Kidney epithelial cell (primary cell): ENCODE data around the gene GATD1. TPM values are rescaled to one million over a fixed set of nuclear protein-coding genes. Genes with fewer than 3 reads are reported as not detected.

Source experiments
- DNase-seq: peaks from one replicate; pipeline ENCODE4 v3.0.0-alpha.2; 2010; ENCODE audit warnings: low read depth
- H3K27me3 ChIP-seq: 2 replicates; pipeline ENCODE4 v1.6.0; 2011; ENCODE audit warnings: low read length; ENCODE audit not compliant: control insufficient read depth, insufficient read depth
- H3K36me3 ChIP-seq: 2 replicates; pipeline ENCODE4 v1.5.1; 2011; ENCODE audit warnings: low read length; ENCODE audit not compliant: control insufficient read depth, insufficient read depth
- H3K4me3 ChIP-seq: 2 replicates; pipeline ENCODE4 v1.5.1; 2011; ENCODE audit warnings: low read depth, mild to moderate bottlenecking, control low read depth, low read length
- CTCF ChIP-seq: IDR thresholded peaks from 2 replicates; pipeline ENCODE4 v1.5.1; 2011; ENCODE audit warnings: mild to moderate bottlenecking, moderate library complexity, low read length, control low read depth, inconsistent platforms; ENCODE audit not compliant: insufficient read depth, poor library complexity, severe bottlenecking
- total RNA-seq: library from RNA; depleted of rRNA; stranded (reverse); fragments of >200 nt; gene quantifications from 2 replicates; pipeline ENCODE4 v1.2.3, GENCODE V29; 2015

Gene GATD1
- total RNA-seq, 1 donor from 2014 or later: 27.6 TPM

DNA sequence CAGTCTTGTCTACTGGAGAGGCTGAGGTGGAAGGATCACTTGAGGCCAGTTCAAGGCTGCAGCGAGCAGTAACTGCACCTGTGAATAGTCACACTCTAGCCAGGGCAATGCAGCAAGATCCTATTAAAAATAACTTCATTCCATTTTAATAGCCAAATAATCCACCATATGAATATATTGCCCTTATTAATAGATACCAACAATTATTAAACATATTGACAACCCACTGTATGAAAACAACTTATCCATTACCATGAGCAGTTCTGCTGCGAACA, 10.4 kb downstream of the GATD1 start:
- Histone ChIP-seq H3K36me3 (peaks cover 8% of the 10 kb centered on the region), H3K4me3 (no peak overlapping the region), H3K27me3 (no peaks in the 10 kb centered on the region)
- no peak for TF ChIP-seq CTCF
- DNase-seq: no peak

- peaks cover 8% of the 10 kb centered on the region for H3K36me3 ChIP-seq
- no peak overlapping the region for H3K4me3 ChIP-seq
- H3K27me3 ChIP-seq: no peaks in the 10 kb centered on the region
- no peak for DNase-seq
- TF ChIP-seq CTCF: no peak
Observed at GRCh38 chr11:766106-766935, 11.0 kb downstream of the GATD1 start.

DNA sequence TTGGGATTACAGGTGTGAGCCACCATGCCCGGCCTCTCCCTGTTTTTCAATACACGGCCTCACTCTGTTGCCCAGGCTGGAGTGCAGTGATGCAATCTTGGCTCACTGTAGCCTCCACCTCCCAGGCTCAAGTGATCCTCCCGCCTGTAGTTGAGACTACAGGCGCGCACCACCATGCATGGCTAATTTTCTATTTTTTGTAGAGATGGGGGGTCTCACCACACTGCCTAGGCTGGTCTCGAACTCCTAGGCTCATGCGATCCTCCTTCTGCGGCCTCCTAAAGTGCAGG, 11.5 kb downstream of the GATD1 start:
- no peak for DNase-seq
- no peaks in the 10 kb centered on the region for H3K27me3 ChIP-seq
- TF ChIP-seq CTCF: no peak
- no peak overlapping the region for H3K4me3 ChIP-seq
- peaks cover 8% of the 10 kb centered on the region for H3K36me3 ChIP-seq

DNA sequence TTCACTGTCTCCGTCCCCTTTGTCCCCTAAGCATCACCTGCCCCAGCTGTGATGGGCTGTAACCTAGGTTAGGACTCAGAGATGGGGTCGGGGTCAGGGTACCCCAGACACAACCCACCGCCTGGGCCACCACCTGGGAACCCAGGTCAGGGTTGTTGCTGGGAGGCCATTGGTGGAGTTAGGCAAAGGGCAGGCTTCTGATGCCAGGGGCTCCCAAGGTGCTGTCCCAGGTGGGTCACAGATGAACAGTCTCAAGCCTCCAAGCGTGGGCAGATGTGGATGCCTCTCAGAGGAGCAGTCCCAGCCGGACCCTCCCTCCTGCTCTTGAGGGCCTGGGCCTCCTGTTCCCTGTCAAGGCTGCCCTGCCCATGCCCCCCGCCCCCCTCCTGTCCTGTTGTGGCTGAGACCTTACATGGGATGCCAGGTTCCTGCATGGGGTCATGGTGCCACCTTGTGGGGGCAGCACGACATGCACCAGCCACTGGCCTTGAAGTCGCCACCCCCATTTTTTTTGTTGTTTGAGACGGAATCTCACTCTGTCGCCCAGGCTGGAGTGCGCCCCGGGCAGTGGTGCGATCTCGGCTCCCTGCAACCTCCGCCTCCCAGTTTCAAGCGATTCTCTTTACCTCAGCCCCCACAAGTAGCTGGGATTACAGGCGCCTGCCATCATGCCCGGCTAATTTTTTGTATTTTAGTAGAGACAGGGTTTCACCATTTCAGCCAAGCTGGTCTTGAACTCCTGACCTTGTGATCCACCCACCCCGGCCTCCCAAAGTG, 12.1 kb downstream of the GATD1 start:
- Histone ChIP-seq H3K27me3 (no peaks in the 10 kb centered on the region), H3K4me3 (no peak overlapping the region), H3K36me3 (peaks cover 8% of the 10 kb centered on the region)
- TF ChIP-seq CTCF: peak; percentile 77
- DNase-seq: no peak

DNA sequence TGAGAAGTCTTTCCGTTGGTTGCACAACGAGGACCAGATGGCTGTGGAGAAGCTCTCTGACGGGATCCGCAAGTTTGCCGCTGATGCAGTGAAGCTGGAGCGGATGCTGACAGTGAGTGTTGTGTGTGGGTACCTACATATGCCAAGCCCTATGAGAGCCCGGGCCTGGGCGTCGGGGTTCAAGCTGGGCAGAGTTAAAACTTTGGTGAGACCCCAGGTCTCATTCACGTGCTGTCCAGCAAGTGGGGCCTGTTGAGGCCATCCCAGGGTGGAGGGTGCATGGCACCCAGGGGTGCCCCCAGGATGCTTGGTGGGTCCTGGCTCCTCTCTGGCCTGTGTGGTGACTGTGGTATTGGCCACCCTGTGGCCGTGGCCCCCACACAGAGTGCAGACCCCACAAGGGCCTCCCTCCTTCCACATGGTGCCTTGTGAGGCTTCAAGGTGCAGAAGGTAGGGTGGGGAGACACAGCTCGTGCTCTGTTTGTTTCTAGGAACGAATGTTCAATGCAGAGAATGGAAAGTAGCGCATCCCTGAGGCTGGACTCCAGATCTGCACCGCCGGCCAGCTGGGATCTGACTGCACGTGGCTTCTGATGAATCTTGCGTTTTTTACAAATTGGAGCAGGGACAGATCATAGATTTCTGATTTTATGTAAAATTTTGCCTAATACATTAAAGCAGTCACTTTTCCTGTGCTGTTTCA, 12.8 kb downstream of the GATD1 start:
- DNase-seq: no peak
- no peak overlapping the region for H3K4me3 ChIP-seq
- no peaks in the 10 kb centered on the region for H3K27me3 ChIP-seq
- H3K36me3 ChIP-seq: peaks cover 8% of the 10 kb centered on the region
- TF ChIP-seq CTCF: no peak
